ENCODE data around the gene SHISAL1.

GRCh38 chr22:44353041-44353440 lies 40.3 kb upstream of the SHISAL1 start:
- TF ChIP-seq CTCF (conservative IDR thresholded peaks at IDR 0.05; ENCODE audit: low read depth, low read length) (no peak), EZH2 (IDR thresholded peaks at IDR 0.05; ENCODE audit: low read length, unreplicated experiment) (no peak), EZH2phosphoT487 (IDR thresholded peaks at IDR 0.05; ENCODE audit: borderline replicate concordance, low read length) (no peak)

Data from PC-3 (cell line).